Measurements from ENCODE around the gene LZTFL1.

LZTFL1 gene

GRCh38 chr3:45807681-45808540 is 34.0 kb downstream of the LZTFL1 start:
- DNase-seq (ENCODE audit: low read depth), result no peak

- DNase-seq (ENCODE audit: low read depth), result no peak
Observed at GRCh38 chr3:45807133-45807532, 34.8 kb downstream of the LZTFL1 start.

GRCh38 chr3:45806072-45806471 is 35.8 kb downstream of the LZTFL1 start:
- no peak for DNase-seq (ENCODE audit: low read depth)

GRCh38 chr3:45803252-45803935 is 38.5 kb downstream of the LZTFL1 start:
- no peak for DNase-seq (ENCODE audit: low read depth)

GRCh38 chr3:45802146-45802545 is 39.8 kb downstream of the LZTFL1 start:
- no peak for DNase-seq (ENCODE audit: low read depth)

GRCh38 chr3:45800611-45801010 is 41.3 kb downstream of the LZTFL1 start:
- no peak for DNase-seq (ENCODE audit: low read depth)

- no peak for DNase-seq (ENCODE audit: low read depth)
Observed at GRCh38 chr3:45799586-45799985, 42.3 kb downstream of the LZTFL1 start.

GRCh38 chr3:45798034-45798433 is 43.9 kb downstream of the LZTFL1 start:
- DNase-seq (ENCODE audit: low read depth), result no peak

- no peak for DNase-seq (ENCODE audit: low read depth)
Observed at GRCh38 chr3:45796902-45797637, 44.8 kb downstream of the LZTFL1 start.

GRCh38 chr3:45795882-45796765 is 45.8 kb downstream of the LZTFL1 start, which contains the start of gene SLC6A20:
Gene SLC6A20, minus strand, starts transcription at chr3:45796536. Its CDS starts 117 bp downstream, at chr3:45796419.
- DNase-seq (ENCODE audit: low read depth), result no peak

GRCh38 chr3:45795509-45795881 is 46.4 kb downstream of the LZTFL1 start:
- DNase-seq (ENCODE audit: low read depth), result no peak

- no peak for DNase-seq (ENCODE audit: low read depth)
Observed at GRCh38 chr3:45794660-45795059, 47.3 kb downstream of the LZTFL1 start.

GRCh38 chr3:45794177-45794560 is 47.8 kb downstream of the LZTFL1 start:
- DNase-seq (ENCODE audit: low read depth), result no peak

GRCh38 chr3:45793482-45794176 is 48.3 kb downstream of the LZTFL1 start:
- DNase-seq (ENCODE audit: low read depth), result no peak

- no peak for DNase-seq (ENCODE audit: low read depth)
Observed at GRCh38 chr3:45792516-45793172, 49.3 kb downstream of the LZTFL1 start.

GRCh38 chr3:45792036-45792435 is 49.9 kb downstream of the LZTFL1 start:
- DNase-seq (ENCODE audit: low read depth), result no peak

GRCh38 chr3:45790596-45790995 is 51.3 kb downstream of the LZTFL1 start:
- no peak for DNase-seq (ENCODE audit: low read depth)

- no peak for DNase-seq (ENCODE audit: low read depth)
Observed at GRCh38 chr3:45789235-45789812, 52.6 kb downstream of the LZTFL1 start.

- DNase-seq (ENCODE audit: low read depth), result no peak
Observed at GRCh38 chr3:45787551-45787950, 54.4 kb downstream of the LZTFL1 start.

Data from activated T-helper 1 cell treated with Interleukin-2 at 50 U/mL for 16 hours (primary cell).